MM.1S (cell line): Measurements from ENCODE around the gene TRDMT1.

Source experiments
- DNase-seq: peaks from one replicate; pipeline ENCODE4 v3.0.0-alpha.2; 2015
- H2AFZ ChIP-seq: fragments of 300-600 bp; sonication (generic); 2 replicates; pipeline ENCODE4 v1.6.0; 2016; ENCODE audit warnings: antibody characterized with exemption, low read length
- H3F3A ChIP-seq: fragments of 300-600 bp; sonication (generic); 2 replicates; pipeline ENCODE4 v1.6.1; 2016; ENCODE audit warnings: mild to moderate bottlenecking, antibody characterized with exemption, low read length, moderate library complexity, mixed read lengths; ENCODE audit not compliant: insufficient read depth
- H3K27ac ChIP-seq: fragments of 300-600 bp; sonication (generic); 2 replicates; pipeline ENCODE4 v1.5.1; 2016; ENCODE audit warnings: mild to moderate bottlenecking, low read length
- H3K27me3 ChIP-seq: fragments of 300-600 bp; sonication (generic); replicated peaks from 2 replicates; pipeline ENCODE4 v1.6.0; 2016; ENCODE audit warnings: low read length; ENCODE audit not compliant: insufficient read depth
- H3K36me3 ChIP-seq: fragments of 300-600 bp; sonication (generic); replicated peaks from 2 replicates; pipeline ENCODE4 v1.6.1; 2016; ENCODE audit warnings: mild to moderate bottlenecking, low read length, mixed read lengths; ENCODE audit not compliant: insufficient read depth
- H3K4me1 ChIP-seq: fragments of 300-600 bp; sonication (generic); 2 replicates; pipeline ENCODE4 v1.6.1; 2016; ENCODE audit warnings: low read length, mixed read lengths
- H3K4me2 ChIP-seq: fragments of 300-600 bp; sonication (generic); 2 replicates; pipeline ENCODE4 v1.6.0; 2016; ENCODE audit warnings: low read depth, low read length
- H3K4me3 ChIP-seq: fragments of 300-600 bp; sonication (generic); 2 replicates; pipeline ENCODE4 v1.5.1; 2016; ENCODE audit warnings: low read length, mixed read lengths
- H3K79me2 ChIP-seq: fragments of 300-600 bp; sonication (generic); 2 replicates; pipeline ENCODE4 v1.6.1; 2016; ENCODE audit warnings: mixed run types, low read length, mixed read lengths
- H3K9ac ChIP-seq: fragments of 300-600 bp; sonication (generic); 2 replicates; pipeline ENCODE4 v1.6.1; 2016; ENCODE audit warnings: low read length, mixed read lengths
- H3K9me2 ChIP-seq: fragments of 300-600 bp; sonication (generic); replicated peaks from 2 replicates; pipeline ENCODE4 v1.6.1; 2016; ENCODE audit warnings: mild to moderate bottlenecking, low read length, mixed read lengths; ENCODE audit not compliant: insufficient read depth
- H3K9me3 ChIP-seq: fragments of 300-600 bp; sonication (generic); replicated peaks from 2 replicates; pipeline ENCODE4 v1.6.1; 2016; ENCODE audit warnings: mild to moderate bottlenecking, low read length, mixed read lengths; ENCODE audit not compliant: insufficient read depth
- H4K20me1 ChIP-seq: fragments of 300-600 bp; sonication (generic); 2 replicates; pipeline ENCODE4 v1.6.1; 2016; ENCODE audit warnings: mild to moderate bottlenecking, low read length, moderate library complexity, mixed read lengths; ENCODE audit not compliant: insufficient read depth
- CTCF ChIP-seq: fragments of 300-600 bp; sonication (generic); IDR thresholded peaks from 2 replicates; pipeline ENCODE4 v1.5.1; 2016; ENCODE audit warnings: antibody characterized with exemption, low read length, mixed read lengths
- EZH2 ChIP-seq: fragments of 300-600 bp; sonication (generic); optimal IDR thresholded peaks from 2 replicates; pipeline ENCODE3; 2017; ENCODE audit warnings: low read depth, mild to moderate bottlenecking, antibody characterized with exemption, low read length, mixed read lengths
- EZH2phosphoT487 ChIP-seq: fragments of 300-600 bp; sonication (generic); IDR thresholded peaks from 2 replicates; pipeline ENCODE4 v1.6.1; 2018; ENCODE audit warnings: antibody characterized with exemption, low read length

Gene TRDMT1

GRCh38 chr10:17155826-17156225 is 45.6 kb downstream of the TRDMT1 start:
- Histone ChIP-seq H3K36me3 (no peaks in the 10 kb centered on the region), H3F3A (no peaks in the 10 kb centered on the region), H3K9me2 (no peaks in the 10 kb centered on the region), H3K79me2 (no peaks in the 10 kb centered on the region), H2AFZ (no peak overlapping the region), H4K20me1 (no peaks in the 10 kb centered on the region), H3K27me3 (no peaks in the 10 kb centered on the region), H3K4me1 (no peaks in the 10 kb centered on the region), H3K27ac (no peak overlapping the region), H3K9ac (no peak overlapping the region), H3K9me3 (no peaks in the 10 kb centered on the region), H3K4me3 (no peak overlapping the region), H3K4me2 (no peak overlapping the region)
- DNase-seq = no peak
- TF ChIP-seq EZH2 (no peak), EZH2phosphoT487 (no peak), CTCF (no peak)

- Histone ChIP-seq H3K4me1 (no peaks in the 10 kb centered on the region), H3K27me3 (no peaks in the 10 kb centered on the region), H3K79me2 (no peaks in the 10 kb centered on the region), H3K36me3 (no peaks in the 10 kb centered on the region), H3K9me3 (no peaks in the 10 kb centered on the region), H3K4me2 (no peak overlapping the region), H3F3A (no peaks in the 10 kb centered on the region), H3K27ac (no peak overlapping the region), H3K4me3 (no peak overlapping the region), H3K9me2 (no peaks in the 10 kb centered on the region), H3K9ac (no peak overlapping the region), H4K20me1 (no peaks in the 10 kb centered on the region), H2AFZ (no peak overlapping the region)
- no peak for DNase-seq
- TF ChIP-seq EZH2 (no peak), CTCF (no peak), EZH2phosphoT487 (no peak)
These were observed 47.4 kb downstream of the TRDMT1 start for GRCh38 chr10:17154116-17154515.

- Histone ChIP-seq H3K4me1 (no peaks in the 10 kb centered on the region), H3K79me2 (no peaks in the 10 kb centered on the region), H3K4me3 (no peak overlapping the region), H2AFZ (no peak overlapping the region), H3F3A (no peaks in the 10 kb centered on the region), H4K20me1 (no peaks in the 10 kb centered on the region), H3K9me3 (no peaks in the 10 kb centered on the region), H3K9me2 (no peaks in the 10 kb centered on the region), H3K4me2 (no peak overlapping the region), H3K36me3 (no peaks in the 10 kb centered on the region), H3K27ac (no peak overlapping the region), H3K9ac (no peak overlapping the region), H3K27me3 (no peaks in the 10 kb centered on the region)
- TF ChIP-seq EZH2 (no peak), EZH2phosphoT487 (no peak), CTCF (no peak)
- no peak for DNase-seq
These were observed 48.2 kb downstream of the TRDMT1 start for GRCh38 chr10:17153321-17153720.

- Histone ChIP-seq H3K4me1 (no peaks in the 10 kb centered on the region), H3K79me2 (no peaks in the 10 kb centered on the region), H3K4me2 (no peak overlapping the region), H3K4me3 (no peak overlapping the region), H3K27me3 (no peaks in the 10 kb centered on the region), H2AFZ (no peak overlapping the region), H3K27ac (no peak overlapping the region), H3F3A (no peaks in the 10 kb centered on the region), H4K20me1 (no peaks in the 10 kb centered on the region), H3K36me3 (no peaks in the 10 kb centered on the region), H3K9ac (no peak overlapping the region), H3K9me3 (no peaks in the 10 kb centered on the region), H3K9me2 (no peaks in the 10 kb centered on the region)
- DNase-seq = no peak
- TF ChIP-seq EZH2phosphoT487 (no peak), EZH2 (no peak), CTCF (no peak)
These were observed 49.8 kb downstream of the TRDMT1 start for GRCh38 chr10:17151716-17152115.
